ENCODE results near the gene OTOG.

DNA sequence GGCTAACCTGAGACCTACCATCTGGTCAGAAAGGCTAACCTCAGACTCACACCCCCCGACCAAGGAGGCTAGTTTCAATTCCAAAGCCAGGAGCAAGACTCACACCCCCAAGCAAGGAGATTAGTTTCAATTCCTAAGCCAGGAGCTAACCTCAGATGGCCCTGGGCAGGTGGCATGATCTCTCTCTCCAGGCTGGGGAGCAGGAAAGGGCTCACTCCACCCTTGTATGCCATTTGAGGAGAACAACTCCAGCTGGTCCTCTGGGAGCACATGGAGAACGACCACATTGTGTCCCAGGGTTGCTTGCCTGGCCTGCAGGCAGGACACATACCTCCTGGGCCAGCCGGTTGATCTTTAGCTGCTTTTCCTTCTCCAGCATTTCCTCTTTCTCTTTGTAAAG, 35.5 kb upstream of the OTOG start:
- TF ChIP-seq CTCF (IDR thresholded peaks at IDR 0.05; ENCODE audit: control extremely low read depth in 1 of 3, insufficient read depth in 1 of 3, low read depth in 1 of 3, low read length in 3 of 3) (no peak), SIRT6 (IDR thresholded peaks at IDR 0.05; ENCODE audit: low read length) (no peak), CHD1 (IDR thresholded peaks at IDR 0.05; ENCODE audit: low read depth, low read length) (no peak), CBX8 (IDR thresholded peaks at IDR 0.05; ENCODE audit: borderline replicate concordance, low read depth, low read length) (no peak), TCF12 (IDR thresholded peaks at IDR 0.05; ENCODE audit: low read depth, low read length) (no peak), TAF1 (IDR thresholded peaks at IDR 0.05; ENCODE audit: low read depth, low read length) (no peak), CHD2 (IDR thresholded peaks at IDR 0.05; ENCODE audit: low read length) (no peak), ATF2 (IDR thresholded peaks at IDR 0.05; ENCODE audit: low read length) (no peak), PHF8 (conservative IDR thresholded peaks at IDR 0.05; ENCODE audit: low read depth, low read length) (no peak), RFX5 (IDR thresholded peaks at IDR 0.05; ENCODE audit: borderline replicate concordance, low read depth, low read length) (no peak), EZH2 (IDR thresholded peaks at IDR 0.05; ENCODE audit: low read depth, low read length, severe bottlenecking) (no peak), RAD21 (IDR thresholded peaks at IDR 0.05 in 1 of 2, conservative IDR thresholded peaks at IDR 0.05 in 1 of 2; ENCODE audit: low read depth in 2 of 2, low read length in 2 of 2) (no peak), NANOG (IDR thresholded peaks at IDR 0.05; ENCODE audit: insufficient read depth, low read depth, low read length, poor library complexity, severe bottlenecking) (no peak)
